GM12878 (cell line): ENCODE measurements around the gene TMEM14C. TPM values are rescaled to one million over a fixed set of nuclear protein-coding genes. Genes with fewer than 3 reads are reported as not detected.

ENCODE experiments used
- ASH2L ChIP-seq: fragments of 300-600, 200-600 bp; sonication (generic); IDR thresholded peaks from 2 replicates; pipeline ENCODE4 v1.6.1; 2017; ENCODE audit warnings: low read depth, mild to moderate bottlenecking, borderline replicate concordance
- BCL3 ChIP-seq: IDR thresholded peaks from 2 replicates; pipeline ENCODE4 v1.6.1; 2011; ENCODE audit warnings: borderline replicate concordance, low read depth, mild to moderate bottlenecking, moderate library complexity, low read length; ENCODE audit not compliant: insufficient read depth, poor library complexity, severe bottlenecking
- CHD2 ChIP-seq: IDR thresholded peaks from 2 replicates; pipeline ENCODE4 v1.6.1; 2011; ENCODE audit warnings: low read depth, low read length, improper control_type of control experiment, borderline replicate concordance
- CREM ChIP-seq: IDR thresholded peaks from 2 replicates; pipeline ENCODE4 v1.6.1; 2014; ENCODE audit warnings: antibody characterized with exemption, low read depth
- GATAD2B ChIP-seq: fragments of 450-650 bp; conservative IDR thresholded peaks from 2 replicates; pipeline ENCODE4 v1.6.1; 2017; ENCODE audit warnings: low read depth, mild to moderate bottlenecking, moderate library complexity
- HDAC2 ChIP-seq: fragments of 200-600 bp; sonication (generic); IDR thresholded peaks from 2 replicates; pipeline ENCODE4 v1.6.1; 2017
- HDGF ChIP-seq: fragments of 450-650 bp; IDR thresholded peaks from 2 replicates; pipeline ENCODE4 v1.6.1; 2016; ENCODE audit warnings: antibody characterized with exemption
- MEF2A ChIP-seq: IDR thresholded peaks from 2 replicates; pipeline ENCODE4 v1.6.1; 2011; ENCODE audit warnings: low read depth, mild to moderate bottlenecking, low read length, moderate library complexity; ENCODE audit not compliant: insufficient read depth
- NFIC ChIP-seq: IDR thresholded peaks from 2 replicates; pipeline ENCODE4 v1.6.1; 2012; ENCODE audit warnings: low read depth, mild to moderate bottlenecking, inconsistent platforms, low read length, moderate library complexity
- NFYB ChIP-seq: IDR thresholded peaks from 2 replicates; pipeline ENCODE4 v1.6.1; 2011; ENCODE audit warnings: low read depth, mild to moderate bottlenecking, low read length, improper control_type of control experiment, moderate library complexity; ENCODE audit not compliant: insufficient read depth
- NR2C1 ChIP-seq: fragments of 450-650 bp; IDR thresholded peaks from 2 replicates; pipeline ENCODE4 v1.6.1; 2017; ENCODE audit warnings: antibody characterized with exemption, mild to moderate bottlenecking, moderate library complexity
- NR2C2 ChIP-seq: IDR thresholded peaks from 2 replicates; pipeline ENCODE4 v1.6.1; 2011; ENCODE audit warnings: borderline replicate concordance, low read depth; ENCODE audit not compliant: control insufficient read depth, insufficient read length
- NR2F1 ChIP-seq: fragments of 450-650 bp; conservative IDR thresholded peaks from 2 replicates; pipeline ENCODE4 v1.6.1; 2017; ENCODE audit warnings: mild to moderate bottlenecking
- PAX5 ChIP-seq: IDR thresholded peaks from 2 replicates; pipeline ENCODE4 v1.6.1; 2011; ENCODE audit warnings: low read depth, low read length, borderline replicate concordance
- PAX8 ChIP-seq: fragments of 450-650 bp; IDR thresholded peaks from 2 replicates; pipeline ENCODE4 v1.6.1; 2017; ENCODE audit warnings: mild to moderate bottlenecking, moderate library complexity
- POLR2A ChIP-seq: IDR thresholded peaks from 2 replicates; pipeline ENCODE4 v1.6.1; 2011; ENCODE audit warnings: low read depth, mild to moderate bottlenecking, low read length
- POLR2AphosphoS2 ChIP-seq: IDR thresholded peaks from 2 replicates; pipeline ENCODE4 v1.6.1; 2011; ENCODE audit warnings: low read depth, mild to moderate bottlenecking, low read length, improper control_type of control experiment, moderate library complexity
- RBBP5 ChIP-seq: fragments of 200-600 bp; sonication (generic); conservative IDR thresholded peaks from 2 replicates; pipeline ENCODE4 v1.6.1; 2016
- SMAD1 ChIP-seq: fragments of 450-650 bp; IDR thresholded peaks from 2 replicates; pipeline ENCODE4 v1.6.1; 2018; ENCODE audit warnings: mild to moderate bottlenecking, low read depth; ENCODE audit not compliant: partially characterized antibody
- SRF ChIP-seq, 2 experiments: IDR thresholded peaks; 2 replicates each; pipeline ENCODE4 v1.6.1; 2011; ENCODE audit warnings: low read depth in 2 of 2, low read length in 2 of 2, mild to moderate bottlenecking in 1 of 2, moderate library complexity in 1 of 2
- ZNF384 ChIP-seq: IDR thresholded peaks from 2 replicates; pipeline ENCODE4 v1.6.1; 2012; ENCODE audit warnings: low read depth, mild to moderate bottlenecking, low read length, improper control_type of control experiment, borderline replicate concordance
- polyA plus RNA-seq, 11 experiments: library from polyadenylated mRNA; depleted of rRNA in 4 of 11; unstranded in 6 of 11; stranded (reverse) in 5 of 11; fragments of >200 nt; fragmentation: Nextera tagmentation in 4 of 11; fragmentation: Illumina TruSeq in 1 of 11; extraction: Ambion mirVana in 4 of 11; extraction: Trizol in 1 of 11; gene quantifications; 1 replicate in 1 of 11; 2 replicates in 10 of 11; pipeline versions ENCODE4 v1.2.1 to v1.2.3, GENCODE V29; 2011 to 2016; ENCODE audit warnings: inconsistent platforms in 2 of 11, missing spikeins in 2 of 11, low read depth in 1 of 11
- total RNA-seq, 4 experiments: library from RNA; depleted of rRNA in 3 of 4; stranded (reverse); fragments of >200 nt in 3 of 4; fragmentation: Illumina TruSeq in 1 of 4; extraction: Trizol in 1 of 4; gene quantifications; 2 replicates each; pipeline versions ENCODE4 v1.2.1 to v1.2.3, GENCODE V29; 2013 to 2021
- TF ChIP-seq, protein P1 (sequence below): IDR thresholded peaks from 2 replicates; pipeline ENCODE4 v1.6.1; 2011; ENCODE audit warnings: low read depth, mild to moderate bottlenecking, low read length, moderate library complexity, borderline replicate concordance; ENCODE audit errors: extremely low read depth
- TF ChIP-seq, protein P2 (sequence below): fragments of 450-650 bp; IDR thresholded peaks from 2 replicates; pipeline ENCODE4 v1.6.1; 2017; ENCODE audit warnings: antibody characterized with exemption, mild to moderate bottlenecking, moderate library complexity
- TF ChIP-seq, protein P3 (sequence below): fragments of 450-650 bp; IDR thresholded peaks from 2 replicates; pipeline ENCODE4 v1.6.1; 2017; ENCODE audit warnings: low read depth, mild to moderate bottlenecking, moderate library complexity

The TMEM14C gene
- total and polyA plus RNA-seq, 10 of the 15 experiments (the other 5 are each of a cell fraction or from before 2014, with no cell fraction given): 66.0 to 224 (median 134) TPM

DNA sequence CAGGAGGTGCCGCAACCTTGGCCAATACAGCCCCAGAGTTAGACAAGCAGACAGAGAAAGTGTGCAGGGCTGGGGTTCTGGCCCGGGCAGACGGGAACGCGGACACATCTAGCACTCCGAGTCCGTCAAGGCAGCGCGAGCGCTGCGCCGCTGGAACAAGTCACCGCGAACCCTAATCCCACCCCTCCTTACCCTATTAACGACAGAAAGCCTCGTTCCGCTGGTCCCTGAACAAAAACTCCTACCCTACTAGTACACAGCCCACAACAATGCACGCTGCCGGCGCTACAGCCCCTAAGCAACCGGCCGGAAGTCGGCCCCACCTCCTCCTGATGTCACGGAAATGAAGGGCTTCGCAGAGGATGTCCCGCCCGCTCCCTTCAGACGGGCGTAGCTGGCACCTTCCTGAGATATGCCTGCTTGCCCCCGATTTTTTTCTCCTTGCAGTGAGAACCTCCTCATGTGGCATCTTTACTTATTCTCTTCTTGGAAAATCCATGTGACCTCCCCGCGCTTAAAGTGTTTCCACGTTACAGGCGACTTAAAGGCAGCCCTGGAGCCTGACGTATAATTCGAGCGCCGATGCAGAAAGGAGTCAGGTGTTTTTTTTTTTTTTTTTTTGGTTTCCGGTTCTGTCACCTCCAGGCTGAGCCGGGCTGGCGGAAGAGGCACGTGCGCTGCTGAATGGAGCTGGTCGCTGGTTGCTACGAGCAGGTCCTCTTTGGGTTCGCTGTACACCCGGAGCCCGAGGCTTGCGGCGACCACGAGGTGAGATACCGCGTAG, 28.4 kb upstream of the TMEM14C start, which contains the start of the genes C6orf52 and PAK1IP1 (continued):
- peak; percentile 17 for TF ChIP-seq SMAD1
- no peak for TF ChIP-seq BCL3
- peak; percentile 43; the same call in 1 of the 2 replicates for TF ChIP-seq NR2F1
- peak; percentile 79 for TF ChIP-seq MEF2A
- TF ChIP-seq HDAC2: no peak
- TF ChIP-seq GATAD2B: no peak
- no peak for TF ChIP-seq NR2C2
- peak; percentile 100 for TF ChIP-seq CREM
- TF ChIP-seq ASH2L: no peak
- TF ChIP-seq NFIC: peak; percentile 81
- TF ChIP-seq, protein P1, sequence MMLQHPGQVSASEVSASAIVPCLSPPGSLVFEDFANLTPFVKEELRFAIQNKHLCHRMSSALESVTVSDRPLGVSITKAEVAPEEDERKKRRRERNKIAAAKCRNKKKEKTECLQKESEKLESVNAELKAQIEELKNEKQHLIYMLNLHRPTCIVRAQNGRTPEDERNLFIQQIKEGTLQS: peak; percentile 95; the same call in 1 of the 2 replicates
- no peak; the same call in 1 of the 2 replicates for TF ChIP-seq HDGF
- peak; percentile 39; the same call in 1 of the 2 replicates for TF ChIP-seq CHD2
- TF ChIP-seq, protein P2, sequence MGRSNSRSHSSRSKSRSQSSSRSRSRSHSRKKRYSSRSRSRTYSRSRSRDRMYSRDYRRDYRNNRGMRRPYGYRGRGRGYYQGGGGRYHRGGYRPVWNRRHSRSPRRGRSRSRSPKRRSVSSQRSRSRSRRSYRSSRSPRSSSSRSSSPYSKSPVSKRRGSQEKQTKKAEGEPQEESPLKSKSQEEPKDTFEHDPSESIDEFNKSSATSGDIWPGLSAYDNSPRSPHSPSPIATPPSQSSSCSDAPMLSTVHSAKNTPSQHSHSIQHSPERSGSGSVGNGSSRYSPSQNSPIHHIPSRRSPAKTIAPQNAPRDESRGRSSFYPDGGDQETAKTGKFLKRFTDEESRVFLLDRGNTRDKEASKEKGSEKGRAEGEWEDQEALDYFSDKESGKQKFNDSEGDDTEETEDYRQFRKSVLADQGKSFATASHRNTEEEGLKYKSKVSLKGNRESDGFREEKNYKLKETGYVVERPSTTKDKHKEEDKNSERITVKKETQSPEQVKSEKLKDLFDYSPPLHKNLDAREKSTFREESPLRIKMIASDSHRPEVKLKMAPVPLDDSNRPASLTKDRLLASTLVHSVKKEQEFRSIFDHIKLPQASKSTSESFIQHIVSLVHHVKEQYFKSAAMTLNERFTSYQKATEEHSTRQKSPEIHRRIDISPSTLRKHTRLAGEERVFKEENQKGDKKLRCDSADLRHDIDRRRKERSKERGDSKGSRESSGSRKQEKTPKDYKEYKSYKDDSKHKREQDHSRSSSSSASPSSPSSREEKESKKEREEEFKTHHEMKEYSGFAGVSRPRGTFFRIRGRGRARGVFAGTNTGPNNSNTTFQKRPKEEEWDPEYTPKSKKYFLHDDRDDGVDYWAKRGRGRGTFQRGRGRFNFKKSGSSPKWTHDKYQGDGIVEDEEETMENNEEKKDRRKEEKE: no peak
- peak; percentile 19; the same call in 1 of the 2 replicates for TF ChIP-seq PAX5
- TF ChIP-seq NR2C1: peak; percentile 60
- peak in 1 of 2 experiments; percentile 80; a peak in 2 of 4 replicates for TF ChIP-seq SRF (IDR thresholded peaks at IDR 0.05; ENCODE audit: low read depth in 2 of 2, low read length in 2 of 2)
- TF ChIP-seq RBBP5: no peak
- TF ChIP-seq POLR2A: peak; percentile 93
- TF ChIP-seq ZNF384: peak; percentile 100
- 0 out of 2 replicates have a peak, but pooled peaks have one; percentile 74 for TF ChIP-seq POLR2AphosphoS2
- TF ChIP-seq PAX8: no peak
- TF ChIP-seq, protein P3, sequence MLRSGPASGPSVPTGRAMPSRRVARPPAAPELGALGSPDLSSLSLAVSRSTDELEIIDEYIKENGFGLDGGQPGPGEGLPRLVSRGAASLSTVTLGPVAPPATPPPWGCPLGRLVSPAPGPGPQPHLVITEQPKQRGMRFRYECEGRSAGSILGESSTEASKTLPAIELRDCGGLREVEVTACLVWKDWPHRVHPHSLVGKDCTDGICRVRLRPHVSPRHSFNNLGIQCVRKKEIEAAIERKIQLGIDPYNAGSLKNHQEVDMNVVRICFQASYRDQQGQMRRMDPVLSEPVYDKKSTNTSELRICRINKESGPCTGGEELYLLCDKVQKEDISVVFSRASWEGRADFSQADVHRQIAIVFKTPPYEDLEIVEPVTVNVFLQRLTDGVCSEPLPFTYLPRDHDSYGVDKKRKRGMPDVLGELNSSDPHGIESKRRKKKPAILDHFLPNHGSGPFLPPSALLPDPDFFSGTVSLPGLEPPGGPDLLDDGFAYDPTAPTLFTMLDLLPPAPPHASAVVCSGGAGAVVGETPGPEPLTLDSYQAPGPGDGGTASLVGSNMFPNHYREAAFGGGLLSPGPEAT: peak; percentile 98
- no peak for TF ChIP-seq NFYB
